Calu3 (cell line): Measurements from ENCODE around the gene EAPP. TPM values are rescaled to one million over a fixed set of nuclear protein-coding genes. Genes with fewer than 3 reads are reported as not detected.

Source experiments
- BruUV-seq: library from RNA; stranded (reverse); fragments of 400-500 nt; replicated peaks from 2 replicates; lab custom pipeline; 2021; lab: Mats Ljungman, UMichigan
- CTCF ChIA-PET: fragments of 300-600 bp; sonication (Branson Sonifier 250); formaldehyde crosslinking; loops from one replicate; lab custom pipeline; 2022; ENCODE audit warnings: antibody characterized with exemption; lab: Charles Lee
- DNase-seq: peaks from one replicate; pipeline ENCODE4 v3.0.0; 2022
- H3K27ac Mint-ChIP-seq: one replicate; pipeline ENCODE4 v1.8.0; 2022; ENCODE audit warnings: mixed read lengths; ENCODE audit not compliant: unreplicated experiment
- H3K27me3 Mint-ChIP-seq: one replicate; pipeline ENCODE4 v1.8.0; 2022; ENCODE audit warnings: mixed read lengths; ENCODE audit not compliant: unreplicated experiment
- H3K36me3 Mint-ChIP-seq: one replicate; pipeline ENCODE4 v1.8.0; 2022; ENCODE audit warnings: mild to moderate bottlenecking, moderate library complexity, mixed read lengths; ENCODE audit not compliant: insufficient read depth, unreplicated experiment
- H3K4me1 Mint-ChIP-seq: one replicate; pipeline ENCODE4 v1.8.0; 2022; ENCODE audit warnings: mild to moderate bottlenecking, low read depth, mixed read lengths; ENCODE audit not compliant: unreplicated experiment
- H3K4me3 Mint-ChIP-seq: one replicate; pipeline ENCODE4 v1.8.0; 2022; ENCODE audit warnings: mild to moderate bottlenecking, low read depth, moderate library complexity, mixed read lengths; ENCODE audit not compliant: unreplicated experiment
- H3K9me3 Mint-ChIP-seq: one replicate; pipeline ENCODE4 v1.8.0; 2022; ENCODE audit warnings: low read depth, mixed read lengths; ENCODE audit not compliant: unreplicated experiment
- intact Hi-C: fragments of 100-400 bp; cut with micrococcal nuclease; formaldehyde crosslinking; loops from one replicate; pipeline ENCODE4 v1.10.0; 2022; ENCODE audit not compliant: unreplicated experiment
- total RNA-seq: library from RNA; stranded (reverse); gene quantifications from 2 replicates; pipeline ENCODE4 v1.2.3, GENCODE V29; 2022
- TF ChIP-seq, protein P1 (sequence below): fragments of 200-600 bp; IDR thresholded peaks from one replicate; pipeline ENCODE4 v1.8.0; 2022; ENCODE audit warnings: antibody characterized with exemption; ENCODE audit not compliant: unreplicated experiment

The EAPP gene
- total RNA-seq, 1 experiment from 2014 or later = 24.5 TPM

DNA sequence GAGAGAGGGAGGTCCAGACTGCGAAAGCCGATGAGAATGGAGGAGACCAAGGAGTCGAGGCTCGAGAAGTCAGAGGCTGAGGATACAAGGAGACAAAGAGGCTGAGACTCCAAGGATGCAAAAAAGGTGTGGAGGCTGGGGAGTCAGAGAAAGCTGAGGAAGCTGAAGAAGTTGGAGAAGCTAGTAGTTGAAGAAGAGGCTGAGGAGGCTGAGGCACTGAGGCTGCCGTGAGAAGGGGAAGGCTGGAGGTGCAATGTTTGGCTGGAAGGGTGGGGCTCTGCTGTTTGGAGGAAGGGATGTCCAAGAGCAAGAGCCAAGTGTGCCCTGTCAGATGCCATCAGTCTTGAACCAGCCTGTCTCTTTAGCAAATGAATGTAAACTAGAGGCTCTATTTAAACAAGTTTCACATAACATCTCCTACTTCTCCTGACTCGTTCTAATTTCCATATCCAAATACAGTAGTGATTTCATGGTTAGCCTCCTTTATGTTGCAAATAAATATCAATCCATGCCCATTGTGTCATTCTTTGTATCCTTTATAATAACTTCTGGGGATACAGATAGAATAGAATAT, 66.7 kb downstream of the EAPP start:
- Mint-ChIP-seq H3K27ac (no peak overlapping the region), H3K4me3 (no peak overlapping the region), H3K9me3 (no peaks in the 10 kb centered on the region), H3K36me3 (no peaks in the 10 kb centered on the region), H3K4me1 (peaks cover 6% of the 10 kb centered on the region), H3K27me3 (no peaks in the 10 kb centered on the region)
- no TSS peak for BruUV-seq
- DNase-seq = no peak
- intact Hi-C loops = no loop called here
- CTCF ChIA-PET = interaction anchor here (0.5 kb wide), 1 partner anchor 22 kb away, joined by 8 read pairs; no protein-coding TSS in a partner anchor
- TF ChIP-seq, protein P1, sequence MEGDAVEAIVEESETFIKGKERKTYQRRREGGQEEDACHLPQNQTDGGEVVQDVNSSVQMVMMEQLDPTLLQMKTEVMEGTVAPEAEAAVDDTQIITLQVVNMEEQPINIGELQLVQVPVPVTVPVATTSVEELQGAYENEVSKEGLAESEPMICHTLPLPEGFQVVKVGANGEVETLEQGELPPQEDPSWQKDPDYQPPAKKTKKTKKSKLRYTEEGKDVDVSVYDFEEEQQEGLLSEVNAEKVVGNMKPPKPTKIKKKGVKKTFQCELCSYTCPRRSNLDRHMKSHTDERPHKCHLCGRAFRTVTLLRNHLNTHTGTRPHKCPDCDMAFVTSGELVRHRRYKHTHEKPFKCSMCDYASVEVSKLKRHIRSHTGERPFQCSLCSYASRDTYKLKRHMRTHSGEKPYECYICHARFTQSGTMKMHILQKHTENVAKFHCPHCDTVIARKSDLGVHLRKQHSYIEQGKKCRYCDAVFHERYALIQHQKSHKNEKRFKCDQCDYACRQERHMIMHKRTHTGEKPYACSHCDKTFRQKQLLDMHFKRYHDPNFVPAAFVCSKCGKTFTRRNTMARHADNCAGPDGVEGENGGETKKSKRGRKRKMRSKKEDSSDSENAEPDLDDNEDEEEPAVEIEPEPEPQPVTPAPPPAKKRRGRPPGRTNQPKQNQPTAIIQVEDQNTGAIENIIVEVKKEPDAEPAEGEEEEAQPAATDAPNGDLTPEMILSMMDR = no peak

DNA sequence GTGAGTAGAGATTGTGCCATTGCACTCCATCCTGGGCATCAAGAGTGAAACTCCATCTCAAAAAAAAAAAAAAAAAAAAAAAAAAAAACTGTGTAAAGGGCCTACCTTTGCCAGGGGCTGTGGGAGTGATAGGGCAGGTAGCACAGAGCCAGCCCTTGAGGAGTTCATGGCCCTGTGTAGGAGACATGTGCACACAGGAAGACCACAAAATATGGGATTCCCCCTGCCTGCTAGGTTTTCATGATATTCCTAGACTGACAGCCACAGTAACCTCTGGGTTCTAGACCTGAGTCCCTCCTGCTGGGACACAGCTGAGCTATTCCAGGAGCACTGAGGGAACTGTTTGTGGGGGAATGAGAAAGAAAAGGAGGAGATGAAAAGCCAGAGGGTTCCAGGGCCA, 69.2 kb downstream of the EAPP start:
- H3K27me3 Mint-ChIP-seq = no peaks in the 10 kb centered on the region
- H3K4me3 Mint-ChIP-seq = no peak overlapping the region
- H3K9me3 Mint-ChIP-seq = no peaks in the 10 kb centered on the region
- CTCF ChIA-PET = interaction anchor here (0.7 kb wide), 1 partner anchor 106 kb away, joined by 3 read pairs; no protein-coding TSS in a partner anchor
- intact Hi-C loops = no loop called here
- no peaks in the 10 kb centered on the region for H3K36me3 Mint-ChIP-seq
- TF ChIP-seq, protein P1 = no peak
- no TSS peak for BruUV-seq
- H3K27ac Mint-ChIP-seq = no peak overlapping the region
- H3K4me1 Mint-ChIP-seq = peaks cover 8% of the 10 kb centered on the region
- no peak for DNase-seq

DNA sequence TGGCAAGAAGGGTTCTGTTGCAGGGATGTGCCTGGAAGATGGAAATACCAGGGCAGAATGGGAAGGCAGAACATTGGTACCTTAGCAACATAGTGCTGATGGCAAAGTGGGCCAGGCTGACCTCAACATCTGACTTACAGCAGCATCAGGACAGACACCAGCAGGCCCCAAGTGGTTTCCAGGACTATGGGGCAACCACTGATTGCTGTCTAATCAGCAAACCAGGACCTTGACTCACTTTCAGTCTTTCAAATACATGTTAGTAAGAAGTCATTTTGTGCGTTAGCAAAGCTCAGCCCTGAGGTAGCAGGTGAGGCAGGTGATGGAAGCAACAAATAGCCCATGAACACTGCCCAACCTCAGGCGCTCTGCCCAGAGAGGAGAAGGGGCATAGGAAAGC, 72.8 kb downstream of the EAPP start:
- Mint-ChIP-seq H3K27me3 (no peaks in the 10 kb centered on the region), H3K27ac (no peak overlapping the region), H3K9me3 (no peaks in the 10 kb centered on the region), H3K4me1 (peaks cover 8% of the 10 kb centered on the region), H3K4me3 (no peak overlapping the region), H3K36me3 (peaks cover 6% of the 10 kb centered on the region)
- DNase-seq = no peak
- CTCF ChIA-PET = no interaction called here
- intact Hi-C loops = no loop called here
- BruUV-seq = no TSS peak
- TF ChIP-seq, protein P1 = no peak

Other genes with a start within 250 kb of the EAPP start
- gene SPTSSA, start 77.5 kb downstream of the EAPP start, total RNA-seq = 22.0 and 22.4 TPM in 2 replicates
- gene SNX6, start 90.4 kb upstream of the EAPP start, total RNA-seq = 59.2 and 64.1 TPM in 2 replicates
- gene CFL2, start 174.9 kb upstream of the EAPP start, total RNA-seq = 18.6 and 24.4 TPM in 2 replicates